ENCODE results near the gene SLC6A6.

The SLC6A6 gene

DNA sequence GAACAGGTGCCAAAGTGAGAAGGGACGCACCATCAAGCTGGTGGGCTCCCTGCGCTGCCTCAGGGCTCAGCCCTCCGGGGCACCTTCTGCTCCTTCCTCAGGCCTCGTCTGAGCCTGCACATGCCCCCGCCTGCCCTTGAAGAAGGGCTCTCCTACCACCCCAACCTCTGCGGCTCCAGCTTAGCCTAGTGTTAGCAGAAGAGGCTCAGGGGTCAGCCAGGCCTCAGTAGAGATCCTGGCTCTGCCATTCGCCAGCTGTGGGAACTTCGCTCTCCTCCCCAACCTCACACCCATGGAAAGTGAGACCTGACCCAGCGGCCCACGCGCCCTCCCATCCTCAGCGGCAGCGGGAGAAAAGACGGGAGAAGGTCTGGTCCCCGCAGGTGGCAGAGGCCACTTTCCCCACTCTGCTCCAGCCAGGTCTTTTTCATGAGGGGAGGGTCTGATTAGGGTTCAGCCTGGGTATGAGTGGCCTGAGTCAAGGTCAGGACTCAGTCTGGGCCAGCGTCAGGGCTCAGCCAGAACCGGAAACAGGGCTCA, 129.5 kb downstream of the SLC6A6 start:
- DNase-seq = no peak

DNA sequence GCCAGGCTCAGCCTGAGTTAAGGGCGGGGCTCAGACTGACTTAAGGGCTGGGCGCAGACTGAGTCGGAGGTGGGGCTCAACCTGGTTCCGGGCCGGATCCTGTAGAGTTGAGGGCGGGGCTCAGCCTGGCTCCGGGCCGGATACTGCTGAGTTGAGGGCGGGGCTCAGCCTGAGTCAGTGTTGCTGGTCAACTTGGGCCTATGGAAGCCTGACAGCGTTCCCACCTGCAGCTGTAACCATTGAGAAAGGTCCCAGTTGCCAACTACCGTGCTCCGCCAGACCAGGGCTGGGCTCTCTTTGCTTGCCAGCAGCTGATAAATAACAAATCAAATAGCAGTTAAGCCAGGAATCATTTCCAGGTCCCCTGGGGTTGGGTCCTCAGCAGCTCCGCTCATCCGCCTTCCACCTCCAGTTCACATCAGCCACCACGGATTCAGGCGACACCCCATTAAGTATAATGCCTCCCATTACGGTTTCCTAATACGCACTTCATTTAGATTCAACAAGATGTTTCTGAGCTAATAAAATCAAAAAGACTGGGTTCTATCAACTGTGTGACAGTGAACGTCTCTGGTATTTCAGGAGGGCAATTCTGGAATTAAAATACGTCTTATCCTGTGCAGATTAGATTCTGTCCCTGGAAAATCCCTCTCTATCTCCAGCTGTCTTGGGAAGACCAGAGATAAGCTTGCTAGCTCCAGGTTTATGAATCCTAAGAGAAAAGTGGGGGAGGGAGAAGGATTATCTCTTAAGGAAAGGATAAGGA, 130.5 kb downstream of the SLC6A6 start:
- DNase-seq = no peak

DNA sequence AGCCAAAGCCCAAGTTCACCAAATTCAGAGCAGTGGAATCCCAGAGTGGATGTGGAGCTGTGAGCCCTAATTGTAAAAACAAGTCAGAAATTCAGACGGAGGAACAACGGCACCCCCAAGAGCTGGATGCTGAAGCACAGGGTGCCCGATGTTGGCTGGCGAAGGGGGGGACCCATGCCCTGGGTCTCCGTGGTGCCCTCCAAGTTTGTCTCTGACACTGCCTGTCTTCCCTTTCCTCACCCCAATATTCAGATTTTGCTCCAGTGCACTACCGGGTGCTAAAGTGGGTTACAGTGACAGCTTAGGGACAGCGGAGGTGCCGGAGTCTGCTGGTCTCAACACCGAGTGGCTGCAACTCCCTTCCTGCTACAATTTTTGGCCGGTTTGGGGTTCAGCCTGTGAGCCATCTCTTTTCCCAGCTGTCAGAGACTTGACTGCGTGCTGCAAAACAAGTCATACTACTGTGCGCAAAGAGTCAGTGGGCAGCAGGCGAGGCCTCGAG, 131.1 kb downstream of the SLC6A6 start:
- DNase-seq = no peak

DNA sequence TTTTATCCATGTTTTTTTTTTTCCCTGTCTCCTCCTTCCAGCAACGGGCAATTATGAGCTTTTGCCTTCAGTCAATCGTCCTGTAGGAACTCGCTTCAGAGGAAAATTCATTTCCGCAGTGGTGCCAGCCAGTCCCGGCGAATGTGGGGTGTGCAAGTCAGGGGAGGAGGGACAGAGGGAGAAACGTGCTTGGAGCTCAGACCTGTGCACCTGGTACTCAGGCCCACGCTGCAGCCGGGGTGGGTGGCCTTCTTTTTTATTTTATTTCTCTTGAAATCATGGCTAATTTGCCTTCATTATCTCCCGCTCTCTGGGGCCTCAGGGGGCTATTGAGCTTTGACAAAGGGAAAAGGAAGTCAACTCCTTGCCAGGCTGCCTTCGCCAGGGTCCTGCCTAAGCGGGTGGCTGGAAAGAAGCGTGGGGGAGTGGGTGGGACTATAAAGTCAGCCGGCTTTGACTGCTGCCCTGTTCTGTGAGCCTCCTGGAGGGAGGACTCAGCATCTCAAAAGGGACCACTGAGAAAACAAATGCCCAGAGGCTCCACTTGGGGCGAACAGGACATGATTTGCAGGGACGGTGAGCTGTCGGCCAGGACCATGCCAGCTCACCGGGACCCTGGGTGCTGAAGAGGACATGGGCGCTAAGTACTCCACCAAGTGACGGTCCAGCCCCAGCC, 132.2 kb downstream of the SLC6A6 start:
- no peak for DNase-seq

DNA sequence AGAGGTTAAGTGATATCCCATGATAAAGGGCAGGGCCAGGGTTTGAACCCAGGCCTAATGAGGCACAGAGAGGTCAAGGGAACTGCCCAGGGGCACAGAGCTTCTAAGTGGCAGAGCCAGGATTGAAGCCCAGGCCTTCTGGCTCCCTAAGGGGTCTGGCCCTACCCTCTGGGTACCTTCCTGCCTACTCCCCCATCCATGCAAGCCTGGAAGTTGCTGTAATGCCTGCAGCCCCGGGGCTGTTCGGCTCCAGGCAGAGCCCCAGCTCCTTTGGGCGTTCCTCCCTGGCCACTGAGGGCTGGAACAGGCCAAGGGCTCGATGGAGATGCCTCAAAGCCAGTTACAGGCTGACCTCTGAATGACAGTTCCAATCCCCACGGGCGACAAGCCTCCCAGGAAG, 133.2 kb downstream of the SLC6A6 start:
- no peak for DNase-seq

DNA sequence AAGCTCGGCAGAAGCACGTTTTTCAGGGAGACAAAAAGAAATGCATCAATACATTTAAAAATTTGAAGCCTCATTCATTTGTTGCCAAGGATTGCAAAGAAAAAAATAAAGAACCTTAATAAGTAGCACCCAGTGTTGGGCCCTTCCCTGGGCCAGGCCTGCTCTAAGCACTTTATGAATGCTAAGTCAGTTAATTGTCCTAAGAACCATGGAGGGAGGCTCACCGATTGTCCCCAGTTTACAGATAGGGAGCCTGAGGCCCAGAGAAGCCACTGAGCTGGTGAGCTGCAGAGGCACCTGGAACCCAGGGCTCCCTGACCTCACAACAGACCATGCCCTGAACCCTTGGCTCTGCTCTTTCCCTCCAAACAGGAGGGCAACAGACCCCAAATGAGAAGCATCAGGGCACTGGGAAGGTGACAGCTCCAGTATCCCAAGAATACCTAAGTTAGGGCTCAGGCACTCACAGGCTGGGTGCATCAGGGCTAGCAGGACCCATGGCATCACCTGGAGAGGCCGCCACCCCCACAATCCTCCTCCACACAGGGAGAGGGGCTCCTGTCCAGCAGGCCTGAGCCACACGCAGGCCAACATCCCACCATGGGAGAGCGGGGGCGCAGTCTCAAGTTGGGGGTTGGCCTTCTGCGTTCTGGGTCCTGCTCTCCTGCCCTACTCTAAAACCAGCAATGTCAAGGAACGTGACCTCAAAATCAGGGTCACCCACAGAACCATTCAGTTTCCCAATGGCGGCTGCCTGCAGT, 133.8 kb downstream of the SLC6A6 start:
- DNase-seq = no peak

DNA sequence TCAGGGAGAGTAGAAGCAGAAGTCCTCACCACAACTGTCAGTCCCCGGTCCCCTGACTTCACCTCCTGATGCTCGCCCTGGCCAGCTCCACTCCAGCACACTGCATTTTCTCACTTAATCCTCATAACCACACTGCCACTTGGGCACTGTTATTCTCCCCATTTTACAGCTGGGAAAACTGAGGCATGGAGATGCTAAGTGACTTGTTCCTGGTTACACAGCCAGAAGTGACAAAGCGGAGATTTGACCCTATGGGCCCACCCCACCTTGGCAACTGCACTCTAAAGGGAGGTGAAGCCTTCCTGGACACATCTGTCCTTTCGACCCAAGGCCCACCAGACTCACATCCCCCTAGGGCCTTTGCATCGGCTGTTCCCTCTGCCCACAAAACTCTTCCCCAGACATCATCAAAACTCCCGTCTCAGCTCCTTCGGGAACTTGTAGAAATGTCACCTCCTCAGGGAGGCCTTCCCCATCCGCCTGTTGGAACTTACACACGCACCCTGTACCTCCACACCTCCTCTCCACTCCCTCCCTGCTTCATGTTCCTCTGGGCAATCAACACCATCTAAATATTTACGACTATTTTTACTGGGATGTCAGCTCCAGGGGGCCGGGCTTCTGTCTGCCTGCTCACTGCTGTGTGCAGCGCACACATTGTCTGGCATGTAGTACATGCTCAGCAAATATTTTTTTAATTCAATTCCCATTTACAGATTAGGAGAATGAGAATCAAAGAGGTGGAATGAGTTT, 134.6 kb downstream of the SLC6A6 start:
- no peak for DNase-seq

DNA sequence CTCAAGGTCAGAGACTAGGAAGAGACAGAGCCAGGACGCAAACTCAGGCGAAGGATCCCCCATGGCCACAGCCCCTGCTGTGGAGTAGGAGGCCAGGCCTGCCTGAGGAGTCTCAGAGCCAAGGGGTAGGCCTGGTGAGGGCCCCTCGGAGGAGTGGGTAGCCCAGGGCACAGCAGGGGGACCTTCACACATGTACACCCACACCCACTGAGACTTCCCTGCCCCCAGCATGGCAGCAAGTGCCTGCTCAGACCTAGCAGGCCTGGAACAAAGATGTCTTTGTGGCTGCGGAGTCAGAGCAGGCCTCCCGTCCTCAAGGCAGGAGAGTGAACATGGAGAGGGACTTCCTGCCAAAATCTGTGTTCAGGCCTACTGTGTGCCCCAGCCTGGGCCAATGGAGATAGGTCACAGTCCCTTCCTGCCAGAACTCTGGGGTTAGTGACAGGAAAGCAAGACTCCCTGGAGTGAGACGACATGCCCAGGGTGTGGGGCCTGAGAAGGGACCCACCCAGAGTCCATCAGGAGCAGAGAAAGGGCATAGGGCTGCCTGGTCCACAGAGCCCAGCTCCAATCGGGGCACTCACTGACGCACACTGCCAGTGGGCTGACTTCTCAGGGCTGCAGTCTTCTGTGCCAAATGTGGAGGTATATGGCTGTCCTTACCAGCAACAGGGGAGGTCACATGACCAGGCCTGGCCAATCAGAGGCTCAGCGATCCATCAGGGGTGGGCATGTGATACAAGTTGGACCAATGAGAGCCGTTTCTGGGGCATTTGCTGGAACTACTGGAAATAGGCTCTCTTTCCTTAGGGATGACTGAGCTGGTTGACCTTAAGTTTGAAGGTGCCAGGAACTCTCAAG, 135.4 kb downstream of the SLC6A6 start:
- DNase-seq = no peak

DNA sequence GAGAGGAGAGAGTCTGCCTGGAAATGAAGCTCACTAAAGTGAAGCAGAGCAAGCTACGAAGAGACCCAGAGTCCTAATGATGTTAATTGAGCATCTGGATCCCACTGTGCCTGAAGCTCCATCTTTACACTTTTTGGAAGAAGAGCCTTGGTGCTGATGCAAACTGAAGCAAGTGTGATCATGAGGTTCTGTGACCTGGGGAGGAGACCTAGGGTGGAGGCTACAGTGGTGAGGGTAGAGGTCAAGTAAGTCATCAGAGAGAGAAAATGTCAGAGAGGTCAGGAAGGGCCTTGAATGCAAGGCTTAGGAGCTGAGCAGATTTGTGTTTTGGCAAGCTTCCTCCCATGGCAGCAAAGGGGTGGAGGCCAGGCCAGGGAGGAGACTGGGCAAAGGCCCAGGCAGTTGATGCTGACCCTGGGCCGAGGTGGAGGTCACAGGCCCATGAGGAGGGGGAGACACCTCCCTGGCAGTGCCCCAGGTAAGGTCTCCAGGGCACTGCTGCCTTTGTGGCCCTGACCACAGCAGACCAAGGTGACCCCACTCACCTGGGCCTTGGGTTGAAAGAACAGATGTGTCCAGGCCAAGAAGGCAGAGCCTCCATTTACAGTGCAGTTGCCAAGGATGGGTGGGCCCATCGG, 136.2 kb downstream of the SLC6A6 start:
- no peak for DNase-seq

Measured in activated CD8-positive, alpha-beta memory T cell treated with anti-CD3 and anti-CD28 coated beads for 24 hours (primary cell).